Stimulated activated CD4-positive, alpha-beta T cell treated with anti-CD3 and anti-CD28 coated beads, Interleukin-4, amount 100 ng/mL, for 24 hours (primary cell): ENCODE results near the gene SEMA3G.

Experiments used
- DNase-seq: peaks from one replicate; pipeline ENCODE4 v3.0.0-alpha.2; 2020

SEMA3G gene

GRCh38 chr3:52444860-52445793 lies at the start of gene SEMA3G:
TSS of gene SEMA3G (minus strand) at chr3:52445103. CDS start at chr3:52445027, 76 bp downstream.
- DNase-seq: peak; percentile 78

GRCh38 chr3:52494445-52494844 lies 49.5 kb upstream of the SEMA3G start:
- no peak for DNase-seq

- DNase-seq: no peak
These were observed 48.5 kb upstream of the SEMA3G start for GRCh38 chr3:52493232-52494017.

- no peak for DNase-seq
These were observed 47.2 kb upstream of the SEMA3G start for GRCh38 chr3:52492059-52492458.

GRCh38 chr3:52490939-52491526 lies 46.1 kb upstream of the SEMA3G start:
- no peak for DNase-seq

GRCh38 chr3:52490035-52490938 lies 45.4 kb upstream of the SEMA3G start:
- no peak for DNase-seq

- no peak for DNase-seq
These were observed 44.5 kb upstream of the SEMA3G start for GRCh38 chr3:52489453-52489852.

GRCh38 chr3:52488746-52489145 lies 43.8 kb upstream of the SEMA3G start:
- DNase-seq: no peak

GRCh38 chr3:52487788-52488691 lies 43.1 kb upstream of the SEMA3G start:
- DNase-seq: no peak

- DNase-seq: no peak
These were observed 42.3 kb upstream of the SEMA3G start for GRCh38 chr3:52487050-52487787.

GRCh38 chr3:52484680-52485461 lies 40.0 kb upstream of the SEMA3G start:
- no peak for DNase-seq

GRCh38 chr3:52483577-52484381 lies 38.9 kb upstream of the SEMA3G start:
- no peak for DNase-seq

GRCh38 chr3:52483081-52483480 lies 38.2 kb upstream of the SEMA3G start:
- DNase-seq: no peak

GRCh38 chr3:52481819-52482521 lies 37.1 kb upstream of the SEMA3G start:
- DNase-seq: no peak

- DNase-seq: no peak
These were observed 36.1 kb upstream of the SEMA3G start for GRCh38 chr3:52480768-52481715.

GRCh38 chr3:52479877-52480575 lies 35.1 kb upstream of the SEMA3G start:
- no peak for DNase-seq
